ENCODE measurements around the gene ACD.
"Not testable (repeated sequence)": the region's sequence is repeated elsewhere in the genome, so short reads cannot be mapped to it uniquely, and the experiment has no call there.

The ACD gene

DNA sequence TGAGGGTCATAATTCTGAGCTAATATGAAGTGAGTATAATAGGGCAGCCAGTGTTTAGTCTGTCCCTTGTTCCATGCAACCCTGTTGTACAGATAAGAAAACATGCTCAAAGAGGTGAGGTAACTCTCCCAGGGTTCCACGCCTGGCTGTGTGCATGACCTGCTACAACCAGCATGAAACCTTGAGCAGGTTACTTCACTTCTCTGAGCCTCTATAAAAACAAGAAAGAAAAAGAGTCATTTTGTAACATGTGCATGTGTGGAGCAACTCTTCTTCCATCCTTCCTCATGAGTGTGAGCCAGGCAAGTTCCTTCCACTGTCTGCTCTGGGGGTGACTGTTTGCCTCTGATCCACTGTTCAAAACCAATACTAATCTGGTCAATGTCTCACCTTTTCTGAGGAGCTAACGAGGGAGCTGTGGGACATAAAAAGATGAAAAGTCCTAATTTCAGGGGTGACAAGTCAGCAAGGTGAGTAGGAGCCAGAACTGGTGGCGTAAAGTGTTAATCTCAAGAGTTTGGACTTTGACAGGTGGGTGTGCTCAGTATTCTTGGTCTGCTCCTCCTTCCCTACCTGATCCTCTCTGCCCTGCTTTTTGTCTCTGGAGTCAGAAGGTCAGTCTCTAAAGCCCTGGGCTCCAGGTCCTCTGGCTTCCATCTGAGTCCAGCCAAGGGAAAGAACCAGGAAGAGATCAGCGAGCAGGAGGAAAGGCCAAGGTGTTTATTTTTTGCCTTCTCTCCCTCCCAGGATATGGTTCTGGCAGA is 37.5 kb upstream of the ACD start:
- peaks cover 3% of the 10 kb centered on the region for H3K36me3 ChIP-seq (ENCODE audit: insufficient read depth, low read length)
- H3K4me2 ChIP-seq (ENCODE audit: insufficient read depth, low read length): no peak overlapping the region
- no peaks in the 10 kb centered on the region for H3K4me1 ChIP-seq (ENCODE audit: insufficient read depth, low read length)
- H2AFZ ChIP-seq (ENCODE audit: low read depth, low read length): no peak overlapping the region
- H3K9me3 ChIP-seq (ENCODE audit: insufficient read depth, low read length, severe bottlenecking): no peaks in the 10 kb centered on the region
- peaks cover 32% of the 10 kb centered on the region; the same call in 1 of the 2 replicates for H3K79me2 ChIP-seq (ENCODE audit: insufficient read depth, low read length)
- H3K4me3 ChIP-seq (ENCODE audit: low read depth in 1 of 2, low read length in 2 of 2): no peak overlapping the region
- TF ChIP-seq, protein P1, sequence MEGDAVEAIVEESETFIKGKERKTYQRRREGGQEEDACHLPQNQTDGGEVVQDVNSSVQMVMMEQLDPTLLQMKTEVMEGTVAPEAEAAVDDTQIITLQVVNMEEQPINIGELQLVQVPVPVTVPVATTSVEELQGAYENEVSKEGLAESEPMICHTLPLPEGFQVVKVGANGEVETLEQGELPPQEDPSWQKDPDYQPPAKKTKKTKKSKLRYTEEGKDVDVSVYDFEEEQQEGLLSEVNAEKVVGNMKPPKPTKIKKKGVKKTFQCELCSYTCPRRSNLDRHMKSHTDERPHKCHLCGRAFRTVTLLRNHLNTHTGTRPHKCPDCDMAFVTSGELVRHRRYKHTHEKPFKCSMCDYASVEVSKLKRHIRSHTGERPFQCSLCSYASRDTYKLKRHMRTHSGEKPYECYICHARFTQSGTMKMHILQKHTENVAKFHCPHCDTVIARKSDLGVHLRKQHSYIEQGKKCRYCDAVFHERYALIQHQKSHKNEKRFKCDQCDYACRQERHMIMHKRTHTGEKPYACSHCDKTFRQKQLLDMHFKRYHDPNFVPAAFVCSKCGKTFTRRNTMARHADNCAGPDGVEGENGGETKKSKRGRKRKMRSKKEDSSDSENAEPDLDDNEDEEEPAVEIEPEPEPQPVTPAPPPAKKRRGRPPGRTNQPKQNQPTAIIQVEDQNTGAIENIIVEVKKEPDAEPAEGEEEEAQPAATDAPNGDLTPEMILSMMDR (IDR thresholded peaks at IDR 0.05; ENCODE audit: borderline replicate concordance, extremely low read depth, low read length, poor library complexity, severe bottlenecking): no peak
- no peak for TF ChIP-seq EZH2 (IDR thresholded peaks at IDR 0.05; ENCODE audit: borderline replicate concordance, low read depth, low read length, severe bottlenecking)
- DNase-seq (no peak), ATAC-seq (ENCODE audit: insufficient read depth, low read depth) (no peak)
- H3K27me3 ChIP-seq (ENCODE audit: insufficient read depth, low read length, poor library complexity): no peaks in the 10 kb centered on the region
- H4K20me1 ChIP-seq (ENCODE audit: insufficient read depth, low read length): peaks cover 5% of the 10 kb centered on the region
- no peak overlapping the region for H3K9ac ChIP-seq (ENCODE audit: low read depth, low read length)
- no peak overlapping the region for H3K27ac ChIP-seq (ENCODE audit: low read length)

DNA sequence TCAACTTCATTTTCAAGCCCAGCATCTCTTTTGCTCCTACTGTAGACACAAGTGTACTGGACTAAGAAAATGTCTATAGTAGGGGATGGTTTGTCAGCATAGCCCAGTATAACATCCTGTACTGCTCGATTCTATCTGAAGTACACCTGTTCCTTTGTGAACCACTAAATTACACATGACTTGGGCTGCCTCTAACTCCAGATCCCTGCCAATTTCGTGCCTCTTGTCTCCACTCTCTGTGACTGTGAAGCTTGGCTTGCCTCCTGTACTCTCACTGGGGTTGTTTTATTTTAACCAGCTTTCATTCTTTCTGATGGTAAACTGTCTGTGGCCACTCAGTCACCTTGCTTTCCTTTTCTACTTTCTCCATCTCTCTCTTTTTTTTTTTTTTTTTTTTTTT is 34.6 kb upstream of the ACD start:
- H3K36me3 ChIP-seq (ENCODE audit: insufficient read depth, low read length): peaks cover 3% of the 10 kb centered on the region
- H3K4me1 ChIP-seq (ENCODE audit: insufficient read depth, low read length): no peaks in the 10 kb centered on the region
- H3K27me3 ChIP-seq (ENCODE audit: insufficient read depth, low read length, poor library complexity): no peaks in the 10 kb centered on the region
- ATAC-seq (ENCODE audit: insufficient read depth, low read depth): no peak
- no peak overlapping the region for H3K27ac ChIP-seq (ENCODE audit: low read length)
- no peak overlapping the region for H3K4me3 ChIP-seq (ENCODE audit: low read depth in 1 of 2, low read length in 2 of 2)
- DNase-seq: no peak
- H3K4me2 ChIP-seq (ENCODE audit: insufficient read depth, low read length): no peak overlapping the region
- H2AFZ ChIP-seq (ENCODE audit: low read depth, low read length): no peak overlapping the region
- H3K9ac ChIP-seq (ENCODE audit: low read depth, low read length): no peak overlapping the region
- peaks cover 5% of the 10 kb centered on the region for H4K20me1 ChIP-seq (ENCODE audit: insufficient read depth, low read length)
- TF ChIP-seq EZH2 (IDR thresholded peaks at IDR 0.05; ENCODE audit: borderline replicate concordance, low read depth, low read length, severe bottlenecking): no peak
- TF ChIP-seq, protein P1 (IDR thresholded peaks at IDR 0.05; ENCODE audit: borderline replicate concordance, extremely low read depth, low read length, poor library complexity, severe bottlenecking): no peak
- H3K9me3 ChIP-seq (ENCODE audit: insufficient read depth, low read length, severe bottlenecking): no peaks in the 10 kb centered on the region
- peaks cover 41% of the 10 kb centered on the region; the same call in 1 of the 2 replicates for H3K79me2 ChIP-seq (ENCODE audit: insufficient read depth, low read length)

DNA sequence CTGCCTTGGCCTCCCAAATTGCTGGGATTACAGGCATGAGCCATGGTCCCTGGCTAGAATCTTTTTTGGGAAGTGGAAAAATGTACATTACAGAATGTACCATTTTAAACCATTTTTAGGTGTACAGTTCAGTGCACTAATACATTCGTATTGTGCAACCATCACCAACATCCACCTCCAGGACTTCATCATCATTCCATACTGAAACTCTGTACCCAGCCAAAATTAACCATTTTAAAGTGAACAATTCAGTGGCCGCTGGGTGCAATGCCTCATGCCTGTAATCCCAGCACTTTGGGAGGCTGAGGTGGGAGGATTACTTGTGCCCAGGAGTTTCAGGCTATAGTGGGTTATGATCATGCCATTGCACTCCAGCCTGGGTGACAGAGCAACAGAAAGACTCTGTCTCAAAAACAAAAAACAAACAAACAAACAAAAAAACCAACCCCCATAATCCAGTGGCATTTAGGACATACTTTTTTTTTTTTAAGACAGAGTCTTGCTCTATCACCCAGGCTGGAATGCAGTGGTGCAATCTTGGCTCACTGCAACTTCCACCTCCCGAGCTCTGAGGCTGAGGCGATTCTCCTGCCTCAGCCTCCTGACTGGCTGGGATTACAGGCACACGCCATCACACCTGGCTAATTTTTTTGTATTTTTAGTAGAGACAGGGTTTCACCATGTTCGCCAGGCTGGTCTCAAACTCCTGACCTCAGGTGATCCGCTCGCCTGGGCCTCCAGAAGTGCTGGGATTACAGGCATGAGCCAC is 33.6 kb upstream of the ACD start:
- DNase-seq; H3K27ac ChIP-seq (ENCODE audit: low read length); H3K9me3 ChIP-seq (ENCODE audit: insufficient read depth, low read length, severe bottlenecking); H3K4me3 ChIP-seq (ENCODE audit: low read depth in 1 of 2, low read length in 2 of 2); H3K27me3 ChIP-seq (ENCODE audit: insufficient read depth, low read length, poor library complexity); H3K9ac ChIP-seq (ENCODE audit: low read depth, low read length); H3K4me2 ChIP-seq (ENCODE audit: insufficient read depth, low read length); H2AFZ ChIP-seq (ENCODE audit: low read depth, low read length); H3K4me1 ChIP-seq (ENCODE audit: insufficient read depth, low read length); H4K20me1 ChIP-seq (ENCODE audit: insufficient read depth, low read length); H3K36me3 ChIP-seq (ENCODE audit: insufficient read depth, low read length); ATAC-seq (ENCODE audit: insufficient read depth, low read depth): not testable (repeated sequence)
- peaks cover 33% of the 10 kb centered on the region; the same call in 1 of the 2 replicates for H3K79me2 ChIP-seq (ENCODE audit: insufficient read depth, low read length)
